GM12875 (cell line): ENCODE measurements around the gene UBE2J2.

Source experiments
- H3K4me3 ChIP-seq: one replicate; pipeline ENCODE4 v1.5.1; 2011; ENCODE audit warnings: low read depth, low read length, control low read depth
- CTCF ChIP-seq: IDR thresholded peaks from 2 replicates; pipeline ENCODE4 v1.5.1; 2011; ENCODE audit warnings: low read depth, mild to moderate bottlenecking, control low read depth, inconsistent platforms, low read length, moderate library complexity, borderline replicate concordance; ENCODE audit not compliant: insufficient read depth

UBE2J2 gene

GRCh38 chr1:1273512-1274298, at the start of gene UBE2J2:
UBE2J2 (minus strand) TSS chr1:1273854; CDS start chr1:1267992, 5,862 bp downstream.
- TF ChIP-seq CTCF: 0 out of 2 replicates have a peak, but pooled peaks have one; percentile 1
- H3K4me3 ChIP-seq: peak within 1 kb of the TSS; percentile 77

- TF ChIP-seq CTCF: no peak
- no peak overlapping the region for H3K4me3 ChIP-seq
Observed at GRCh38 chr1:1322952-1323351, 49.3 kb upstream of the UBE2J2 start.

GRCh38 chr1:1322418-1322817, 48.8 kb upstream of the UBE2J2 start:
- H3K4me3 ChIP-seq: no peak overlapping the region
- TF ChIP-seq CTCF: no peak

DNA sequence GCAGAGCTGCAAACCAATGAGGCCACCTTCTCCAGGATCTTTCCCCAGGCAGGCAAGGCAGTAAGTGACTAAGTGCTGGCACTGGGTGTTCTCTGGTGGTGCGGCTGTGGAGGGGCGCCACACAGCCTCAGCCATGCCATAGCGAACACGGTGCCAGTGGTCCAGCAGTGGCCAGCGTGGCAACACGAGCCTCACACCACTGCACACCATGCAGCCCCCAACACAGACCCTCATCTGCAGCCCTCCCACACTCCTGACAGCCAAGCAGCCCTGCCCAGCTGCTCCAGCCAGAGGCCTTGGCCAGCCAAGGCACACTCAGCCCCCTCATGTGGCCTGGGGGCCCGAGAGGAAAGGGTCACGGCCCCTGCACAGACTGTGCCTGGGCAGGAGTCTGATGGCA, 47.8 kb upstream of the UBE2J2 start:
- no peak for TF ChIP-seq CTCF
- no peak overlapping the region for H3K4me3 ChIP-seq

GRCh38 chr1:1320666-1321448, 47.2 kb upstream of the UBE2J2 start:
- H3K4me3 ChIP-seq: no peak overlapping the region
- TF ChIP-seq CTCF: no peak

GRCh38 chr1:1319646-1319941, 45.9 kb upstream of the UBE2J2 start:
- no peak for TF ChIP-seq CTCF
- no peak overlapping the region for H3K4me3 ChIP-seq
